Thoracic aorta (tissue), 2 donors: ENCODE data around the gene LRRFIP1. TPM values are rescaled to one million over a fixed set of nuclear protein-coding genes. Genes with fewer than 3 reads are reported as not detected.
A peak's percentile ranks its signal among the peaks of the same experiment; 100 is the strongest.

Source experiments
- ATAC-seq: fragments of 150-250 bp; one replicate; pipeline ENCODE4 v1.8.0; 2017; ENCODE audit warnings: low read depth; ENCODE audit not compliant: insufficient number of reproducible peaks, low FRiP score
- DNase-seq: peaks from one replicate; pipeline ENCODE4 v3.0.0-alpha.2; 2020; ENCODE audit warnings: low spot score
- H3K27ac ChIP-seq, 2 donors: fragments of 200-600 bp; sonication (generic); 1 replicate in 1 of 2; 2 replicates in 1 of 2; pipeline ENCODE4 v1.5.1; 2016; ENCODE audit warnings: mild to moderate bottlenecking in 2 of 2, moderate library complexity in 2 of 2
- H3K27me3 ChIP-seq: fragments of 200-600 bp; sonication (generic); replicated peaks from 2 replicates; pipeline ENCODE4 v1.6.0; 2016; ENCODE audit warnings: mild to moderate bottlenecking; ENCODE audit not compliant: insufficient read depth
- H3K36me3 ChIP-seq: fragments of 200-600 bp; sonication (generic); one replicate; pipeline ENCODE4 v1.5.1; 2016
- H3K4me1 ChIP-seq, 2 donors: fragments of 200-600 bp; sonication (generic); 1 replicate in 1 of 2; 2 replicates in 1 of 2; pipeline versions ENCODE4 v1.5.1 to v1.6.0; 2016; ENCODE audit warnings: low read depth in 2 of 2, mild to moderate bottlenecking in 1 of 2; ENCODE audit not compliant: control insufficient read depth in 1 of 2
- H3K4me3 ChIP-seq: fragments of 200-600 bp; sonication (generic); 2 replicates; pipeline ENCODE4 v1.5.1; 2016; ENCODE audit warnings: mild to moderate bottlenecking
- H3K9me3 ChIP-seq: fragments of 200-600 bp; sonication (generic); 2 replicates; pipeline ENCODE4 v1.5.1; 2016
- CTCF ChIP-seq: fragments of 200-600 bp; sonication (generic); IDR thresholded peaks from one replicate; pipeline ENCODE4 v1.5.1; 2019; ENCODE audit warnings: antibody characterized with exemption
- total RNA-seq, 2 donors: library from RNA; depleted of rRNA; stranded (reverse); fragments of >200 nt; gene quantifications; one replicate each; pipeline versions ENCODE4 v1.1.0 to v1.2.3, GENCODE V29; 2016

LRRFIP1 gene
- total RNA-seq, 2 donors from 2014 or later, result 196 to 244 TPM

- H3K4me1 ChIP-seq, result peaks cover 39 to 90% of the 10 kb centered on the region in 2 donors
- DNase-seq, result peak; percentile 57
- peak; percentile 18 for TF ChIP-seq CTCF
Measured at GRCh38 chr2:237674731-237675276, 47.4 kb downstream of the LRRFIP1 start.

GRCh38 chr2:237675316-237675715 lies 47.9 kb downstream of the LRRFIP1 start:
- peak overlapping the region; percentile 63 for H3K4me3 ChIP-seq
- H3K27me3 ChIP-seq, result no peaks in the 10 kb centered on the region
- H3K9me3 ChIP-seq, result no peaks in the 10 kb centered on the region
- ATAC-seq (no peak), DNase-seq (no peak)
- peak overlapping the region; percentile 82 to 91 for H3K27ac ChIP-seq
- H3K4me1 ChIP-seq, result peaks cover 39 to 85% of the 10 kb centered on the region in 2 donors
- TF ChIP-seq CTCF, result no peak
- no peaks in the 10 kb centered on the region for H3K36me3 ChIP-seq

More at GRCh38 chr2:237674731-237675276, 47.4 kb downstream of the LRRFIP1 start:
- no peaks in the 10 kb centered on the region for H3K36me3 ChIP-seq
- peak overlapping the region; percentile 63 for H3K4me3 ChIP-seq
- peak; percentile 44 for ATAC-seq
- no peaks in the 10 kb centered on the region for H3K27me3 ChIP-seq
- H3K9me3 ChIP-seq, result no peaks in the 10 kb centered on the region
- H3K27ac ChIP-seq, result peak overlapping the region; percentile 82 to 91

GRCh38 chr2:237680702-237681478 lies 53.5 kb downstream of the LRRFIP1 start:
- Histone ChIP-seq H3K36me3 (no peaks in the 10 kb centered on the region), H3K4me1 (peaks cover 22 to 55% of the 10 kb centered on the region in 2 donors), H3K9me3 (no peaks in the 10 kb centered on the region), H3K27ac (peak overlapping the region; percentile 15 to 27), H3K27me3 (no peaks in the 10 kb centered on the region), H3K4me3 (no peak overlapping the region)
- ATAC-seq (no peak), DNase-seq (no peak)
- TF ChIP-seq CTCF, result no peak

GRCh38 chr2:237682151-237682550 lies 54.8 kb downstream of the LRRFIP1 start:
- Histone ChIP-seq H3K36me3 (no peaks in the 10 kb centered on the region), H3K27me3 (no peaks in the 10 kb centered on the region), H3K27ac (peak overlapping the region; percentile 50 to 59), H3K4me1 (peaks cover 28 to 54% of the 10 kb centered on the region in 2 donors), H3K4me3 (no peak overlapping the region), H3K9me3 (no peaks in the 10 kb centered on the region)
- no peak for TF ChIP-seq CTCF
- no peak for ATAC-seq
- DNase-seq, result no peak

GRCh38 chr2:237682856-237683670 lies 55.7 kb downstream of the LRRFIP1 start:
- ATAC-seq, result no peak
- no peaks in the 10 kb centered on the region for H3K36me3 ChIP-seq
- DNase-seq, result no peak
- no peaks in the 10 kb centered on the region for H3K9me3 ChIP-seq
- H3K4me3 ChIP-seq, result no peak overlapping the region
- H3K27me3 ChIP-seq, result no peaks in the 10 kb centered on the region
- H3K27ac ChIP-seq, result peak overlapping the region; percentile 50 to 59
- TF ChIP-seq CTCF, result no peak
- H3K4me1 ChIP-seq, result peaks cover 27 to 54% of the 10 kb centered on the region in 2 donors
